ENCODE results near the gene USP12. TPM values are rescaled to one million over a fixed set of nuclear protein-coding genes. Genes with fewer than 3 reads are reported as not detected.
"Not testable (repeated sequence)": the region's sequence is repeated elsewhere in the genome, so short reads cannot be mapped to it uniquely, and the experiment has no call there.

Gene USP12
- polyA plus RNA-seq, 4 donors, result 27.6 to 40.2 (median 33.6) TPM

DNA sequence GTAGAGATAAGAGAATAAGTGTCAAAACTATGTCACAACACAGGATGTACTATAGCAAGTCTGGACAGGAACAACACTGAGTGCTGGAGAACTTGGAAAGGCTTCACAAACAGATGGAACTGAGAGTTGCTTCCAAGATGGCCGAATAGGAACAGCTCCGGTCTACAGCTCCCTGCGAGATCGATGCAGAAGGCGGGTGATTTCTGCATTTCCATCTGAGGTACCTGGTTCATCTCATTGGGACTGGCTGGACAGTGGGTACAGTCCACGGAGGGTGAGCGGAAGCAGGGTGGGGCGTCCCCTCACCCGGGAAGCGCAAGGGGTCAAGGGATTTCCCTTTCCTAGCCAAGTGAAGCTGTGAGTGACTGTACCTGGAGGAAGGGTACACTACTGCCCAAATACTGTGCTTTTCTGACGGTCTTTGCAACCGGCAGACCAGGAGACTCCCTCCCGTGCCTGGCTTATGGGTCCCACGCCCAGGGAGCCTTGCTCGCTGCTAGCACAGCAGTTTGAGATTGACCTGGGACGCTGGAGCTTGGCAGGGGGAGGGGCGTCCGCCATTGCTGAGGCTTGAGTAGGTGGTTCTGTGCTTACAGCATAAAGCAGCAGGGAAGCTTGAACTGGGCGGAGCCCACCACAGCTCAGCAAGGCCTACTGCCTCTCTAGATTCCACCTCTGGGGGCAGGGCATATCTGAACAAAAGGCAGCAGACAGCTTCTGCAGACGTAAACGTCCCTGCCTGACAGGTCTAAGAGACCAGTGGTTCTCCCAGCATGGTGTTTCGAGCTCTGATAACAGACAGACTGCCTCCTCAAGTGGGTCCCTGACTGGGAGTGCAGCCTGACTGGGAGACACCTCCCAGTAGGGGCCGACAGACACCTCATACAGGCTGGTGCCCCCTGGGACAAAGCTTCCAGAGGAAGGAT is 46.0 kb downstream of the USP12 start:
- no peak for DNase-seq (ENCODE audit: low read depth in 4 of 4, low spot score in 3 of 4)

DNA sequence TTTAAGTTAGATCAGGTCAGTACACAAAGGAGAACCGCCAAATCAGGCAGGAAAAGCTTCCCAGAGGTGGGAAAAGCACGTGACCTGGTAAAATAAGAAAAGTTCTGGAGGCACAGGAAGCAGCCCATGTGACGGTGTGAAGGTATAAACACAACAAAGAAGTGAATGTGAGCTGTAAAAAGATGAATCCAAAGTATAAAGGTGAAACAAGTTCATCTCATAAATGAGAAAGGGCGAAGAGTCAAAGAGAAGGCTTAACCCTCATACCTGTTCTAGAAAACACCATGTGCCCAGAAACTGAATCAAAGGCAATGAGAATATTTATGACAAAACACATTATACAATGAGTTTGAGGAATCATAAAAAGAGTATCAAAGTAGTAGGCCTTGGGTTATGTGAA is 47.0 kb downstream of the USP12 start:
- no peak for DNase-seq (ENCODE audit: low read depth in 4 of 4, low spot score in 3 of 4)

DNA sequence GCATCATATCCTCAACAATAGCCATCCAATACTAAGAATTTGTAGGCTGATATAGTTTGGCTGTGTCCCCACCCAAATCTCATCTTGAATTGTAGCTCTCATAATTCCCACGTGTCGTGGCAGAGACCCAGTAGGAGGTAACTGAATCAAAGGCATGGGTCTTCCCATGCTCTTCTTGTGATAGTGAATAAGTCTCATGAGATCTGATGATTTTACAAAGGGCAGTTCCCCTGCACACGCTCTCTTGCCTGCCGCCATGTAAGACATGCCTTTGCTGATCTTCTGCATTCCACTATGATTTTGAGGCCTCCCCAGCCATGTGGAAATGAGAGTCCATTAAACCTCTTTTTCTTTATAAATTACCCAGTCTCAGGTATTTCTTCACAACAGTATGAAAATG is 48.2 kb downstream of the USP12 start:
- DNase-seq (ENCODE audit: low read depth in 4 of 4, low spot score in 3 of 4), result not testable (repeated sequence)

DNA sequence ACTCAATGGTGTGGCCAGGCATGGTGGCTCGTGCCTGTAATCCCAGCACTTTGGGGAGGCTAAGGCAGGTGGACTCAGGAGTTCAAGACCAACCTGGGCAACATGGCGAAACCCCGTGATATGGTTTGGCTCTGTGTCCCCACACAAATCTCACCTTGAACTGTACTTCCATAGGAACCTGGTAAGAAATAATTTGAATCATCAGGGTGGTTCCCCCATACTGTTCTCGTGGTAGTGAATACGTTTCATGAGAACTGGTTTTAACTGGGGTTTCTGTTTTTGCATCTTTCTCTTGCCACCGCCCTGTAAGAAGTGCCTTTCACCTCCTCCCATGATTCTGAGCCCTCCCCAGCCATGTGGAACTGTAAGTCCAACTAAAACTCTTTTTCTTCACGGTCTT is 49.6 kb downstream of the USP12 start:
- no peak for DNase-seq (ENCODE audit: low read depth in 4 of 4, low spot score in 3 of 4)

DNA sequence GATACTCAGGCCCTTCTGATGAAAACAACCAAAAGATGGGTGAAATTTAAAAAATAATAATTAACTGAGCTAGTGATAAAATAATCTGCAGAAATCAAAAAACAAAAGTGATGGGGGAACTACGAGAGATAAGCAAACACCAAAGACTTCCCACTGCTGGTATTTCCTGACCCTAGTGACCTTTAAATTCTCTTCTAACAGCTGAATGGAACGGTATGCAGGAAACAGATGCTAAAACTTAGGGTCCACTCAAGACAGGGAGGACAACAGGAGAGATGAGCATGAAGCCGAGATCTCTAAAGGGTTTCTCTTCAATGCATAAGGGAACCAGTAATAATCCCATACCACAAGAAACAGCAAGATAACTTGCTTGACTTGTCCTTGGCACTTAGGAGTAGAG is 50.8 kb downstream of the USP12 start:
- DNase-seq (ENCODE audit: low read depth in 4 of 4, low spot score in 3 of 4), result no peak

DNA sequence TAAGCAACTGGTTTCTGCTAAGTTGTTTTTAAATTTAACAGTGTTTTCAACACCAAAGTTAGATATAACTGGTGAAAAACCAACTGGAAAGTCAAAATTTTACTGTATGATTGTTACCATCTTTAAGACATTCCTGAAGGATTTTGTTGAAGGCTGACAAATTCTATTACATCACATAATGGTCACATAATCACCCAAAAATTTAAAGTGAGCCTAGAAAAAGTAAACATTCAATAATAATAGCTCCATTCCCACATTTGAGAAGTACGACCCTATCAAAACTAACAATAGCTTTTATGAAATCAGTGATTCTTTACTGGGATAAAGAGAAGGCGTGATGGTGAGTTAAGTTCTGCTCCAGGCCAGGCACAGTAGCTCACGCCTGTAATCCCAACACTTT is 51.6 kb downstream of the USP12 start:
- DNase-seq (ENCODE audit: low read depth in 4 of 4, low spot score in 3 of 4), result no peak

DNA sequence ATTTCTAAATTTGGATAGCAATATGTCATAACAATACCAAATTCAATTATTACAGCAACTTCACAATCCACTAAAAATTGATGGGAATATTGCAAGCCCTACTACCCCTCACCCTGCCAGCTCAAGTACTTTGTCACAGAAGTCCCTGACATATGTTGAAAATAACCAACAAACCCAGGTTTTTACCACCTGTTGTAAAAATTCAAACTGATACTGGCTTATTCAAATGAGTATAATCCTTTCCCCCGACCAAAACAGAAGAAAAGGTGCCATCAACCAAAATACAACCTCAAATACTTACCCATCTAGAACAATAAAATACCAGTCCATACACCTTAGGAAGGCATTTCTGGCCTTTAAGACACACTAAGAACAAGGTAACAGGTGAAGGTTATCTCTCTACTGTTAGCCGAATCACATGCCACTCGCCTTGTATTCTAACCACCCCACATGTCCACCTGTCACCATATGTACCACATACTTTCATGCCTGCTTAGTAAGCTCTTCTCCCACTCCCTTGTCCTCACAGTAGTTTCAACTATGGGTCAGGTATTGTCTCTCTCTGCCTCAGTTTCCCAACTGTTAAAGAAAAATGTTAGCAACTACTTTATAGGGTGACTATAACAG is 53.1 kb downstream of the USP12 start:
- no peak for DNase-seq (ENCODE audit: low read depth in 4 of 4, low spot score in 3 of 4)

DNA sequence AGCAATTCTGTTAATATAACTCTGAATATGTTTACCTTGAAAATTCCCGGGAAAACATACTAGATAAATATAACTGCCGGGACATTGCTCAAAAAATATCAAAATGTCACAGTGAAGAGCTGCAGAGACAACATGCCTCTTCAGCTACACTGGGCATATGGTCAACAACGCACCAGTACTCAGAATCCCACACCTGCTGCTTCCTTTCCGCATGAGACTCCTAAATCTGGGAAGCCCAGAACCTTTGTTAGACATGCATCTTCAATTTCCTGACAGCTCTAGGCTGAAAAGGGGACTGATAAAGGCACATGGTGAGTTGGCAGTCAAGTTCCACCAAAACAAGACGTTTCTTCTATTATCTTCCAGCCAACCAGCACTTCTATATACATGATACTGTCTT is 53.7 kb downstream of the USP12 start:
- no peak for DNase-seq (ENCODE audit: low read depth in 4 of 4, low spot score in 3 of 4)

DNA sequence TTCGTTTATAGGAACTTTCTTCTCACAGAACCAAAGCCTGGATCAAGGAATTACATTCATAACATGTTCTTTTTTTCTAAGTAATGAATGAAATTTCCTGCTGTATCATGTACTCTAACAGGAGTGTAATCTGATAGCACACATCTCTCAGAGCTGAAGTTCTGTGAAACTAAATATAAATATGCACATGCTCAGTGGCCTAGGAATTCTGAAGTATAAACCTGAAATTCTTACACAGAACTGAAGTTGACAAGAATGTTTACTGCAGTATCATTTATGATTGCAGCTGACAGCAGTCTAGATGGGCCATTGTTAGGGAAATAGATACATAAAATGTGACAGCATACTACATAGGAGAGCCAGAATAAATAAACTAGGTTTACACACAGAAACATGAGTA is 54.5 kb downstream of the USP12 start:
- DNase-seq (ENCODE audit: low read depth in 4 of 4, low spot score in 3 of 4), result no peak

DNA sequence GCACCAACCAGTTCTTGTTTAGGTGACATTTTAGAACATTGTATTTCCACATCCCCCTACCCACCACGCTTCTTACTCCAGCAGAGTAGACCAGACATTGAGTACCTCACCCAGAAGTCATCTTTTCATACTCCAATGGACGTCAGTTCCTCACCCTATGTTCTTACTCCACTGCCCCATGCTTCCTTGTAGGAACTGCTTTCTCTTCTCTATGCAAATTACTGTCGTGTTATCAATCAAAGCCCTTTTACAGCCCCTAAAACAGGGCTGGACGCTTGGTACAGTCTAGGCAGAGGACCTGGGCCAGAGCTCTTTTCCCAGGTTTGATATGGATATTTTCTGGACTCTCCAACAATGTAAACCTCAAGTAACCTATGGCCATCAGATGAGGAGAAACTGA is 58.2 kb downstream of the USP12 start:
- DNase-seq (ENCODE audit: low read depth in 4 of 4, low spot score in 3 of 4), result no peak

DNA sequence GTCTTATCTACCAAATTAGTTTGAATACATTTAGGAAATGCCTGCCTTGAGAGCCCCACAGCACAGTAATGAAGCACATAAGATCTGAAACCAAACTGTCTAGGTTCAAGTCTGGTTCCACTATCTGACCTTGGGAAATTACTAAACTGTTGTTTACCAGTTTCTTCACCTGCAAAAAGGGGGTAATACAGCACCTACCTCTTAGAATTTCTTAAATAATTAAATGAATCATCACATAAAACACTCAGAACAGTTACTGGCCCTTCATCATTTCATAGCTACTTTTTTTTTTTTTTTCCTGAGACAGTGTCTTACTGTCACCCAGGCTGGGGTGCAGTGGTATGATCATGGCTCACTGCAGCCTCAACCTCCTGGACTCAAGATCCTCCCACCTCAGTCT is 59.6 kb downstream of the USP12 start:
- DNase-seq (ENCODE audit: low read depth in 4 of 4, low spot score in 3 of 4), result no peak

DNA sequence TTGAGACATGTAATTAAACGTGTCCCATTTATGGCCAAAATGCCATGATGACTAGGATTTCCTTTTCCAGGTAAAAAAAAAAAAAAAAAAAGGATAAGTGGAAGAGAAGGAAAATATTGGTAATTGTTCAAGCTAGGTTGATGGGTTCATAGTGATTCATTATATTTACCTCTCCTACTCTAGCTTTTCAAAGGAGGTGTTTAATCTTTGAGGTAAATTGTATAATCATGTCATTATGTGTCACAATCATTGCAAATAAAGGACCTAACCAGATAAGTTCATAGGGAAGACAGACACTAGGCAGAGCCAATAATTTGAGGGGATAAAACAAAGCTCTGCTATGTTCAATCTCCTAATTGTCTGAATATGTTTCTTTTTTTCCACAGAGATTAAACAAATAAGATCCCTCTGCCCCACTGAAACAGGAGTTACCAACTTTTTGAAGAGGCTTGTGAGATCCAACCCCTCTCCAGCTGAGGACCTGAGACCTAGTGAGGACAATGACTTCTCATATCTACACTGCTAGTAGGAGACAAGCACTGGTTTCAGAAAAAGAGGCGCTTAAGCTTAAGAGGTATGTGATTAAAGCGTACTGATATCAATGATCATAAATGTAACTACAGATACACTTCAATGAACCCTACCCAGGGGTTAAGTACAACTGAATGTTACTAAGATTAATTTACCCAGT is 61.4 kb downstream of the USP12 start:
- no peak for DNase-seq (ENCODE audit: low read depth in 4 of 4, low spot score in 3 of 4)

DNA sequence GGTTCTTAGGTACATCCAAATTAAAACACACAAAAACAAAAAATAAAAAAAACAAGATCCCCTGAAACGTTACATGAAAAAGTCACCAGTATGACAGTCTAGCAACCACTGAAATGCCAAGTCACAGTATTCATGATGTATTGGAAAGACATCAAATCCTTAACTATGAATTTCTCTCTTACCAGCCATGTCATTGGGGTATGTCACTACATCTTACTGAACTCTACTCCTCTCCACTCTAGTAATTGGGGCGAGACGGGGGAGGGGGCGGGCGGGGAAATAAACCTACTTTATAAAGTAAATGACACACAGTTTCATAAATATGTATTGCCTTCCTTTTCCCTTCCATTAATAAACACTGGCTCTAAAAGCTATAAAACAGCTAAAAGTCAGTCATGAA is 65.5 kb downstream of the USP12 start:
- DNase-seq (ENCODE audit: low read depth in 4 of 4, low spot score in 3 of 4), result no peak

DNA sequence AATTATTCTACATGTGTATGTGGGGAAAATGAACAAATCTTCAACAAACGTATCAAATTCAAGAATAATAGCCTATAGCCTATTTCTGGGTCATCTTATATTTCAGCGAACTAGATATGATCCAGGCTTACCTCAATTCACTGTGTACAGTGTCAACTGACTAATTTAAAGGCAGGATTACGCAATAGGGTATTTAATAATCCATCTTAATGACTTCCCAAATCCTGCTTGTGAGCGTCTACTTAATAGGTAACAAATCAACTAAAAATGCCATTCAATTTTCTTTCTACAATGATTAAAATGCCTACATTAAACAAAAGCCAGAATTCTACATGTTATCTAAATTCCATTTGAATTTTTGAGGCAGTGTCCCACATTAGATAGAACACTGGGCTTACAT is 67.0 kb downstream of the USP12 start:
- DNase-seq (ENCODE audit: low read depth in 4 of 4, low spot score in 3 of 4), result no peak

DNA sequence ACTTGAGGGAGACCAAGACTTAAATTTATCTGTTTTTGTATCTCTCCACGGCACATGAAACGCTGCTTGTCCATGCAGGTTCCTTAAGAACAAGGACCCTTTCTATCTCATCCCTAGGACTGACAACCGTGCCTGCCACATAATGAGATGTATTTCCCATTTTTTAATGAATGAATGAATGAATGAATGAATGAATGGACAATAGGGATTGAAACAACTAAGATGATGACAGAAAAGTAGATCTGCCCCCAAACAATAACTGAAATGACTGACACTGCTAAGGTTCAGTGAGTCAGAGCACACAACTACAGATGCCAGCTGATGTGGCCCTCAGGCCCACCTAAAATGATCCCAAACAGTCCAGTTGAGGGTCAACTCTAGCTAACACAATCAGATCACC is 69.8 kb downstream of the USP12 start:
- DNase-seq (ENCODE audit: low read depth in 4 of 4, low spot score in 3 of 4), result no peak

DNA sequence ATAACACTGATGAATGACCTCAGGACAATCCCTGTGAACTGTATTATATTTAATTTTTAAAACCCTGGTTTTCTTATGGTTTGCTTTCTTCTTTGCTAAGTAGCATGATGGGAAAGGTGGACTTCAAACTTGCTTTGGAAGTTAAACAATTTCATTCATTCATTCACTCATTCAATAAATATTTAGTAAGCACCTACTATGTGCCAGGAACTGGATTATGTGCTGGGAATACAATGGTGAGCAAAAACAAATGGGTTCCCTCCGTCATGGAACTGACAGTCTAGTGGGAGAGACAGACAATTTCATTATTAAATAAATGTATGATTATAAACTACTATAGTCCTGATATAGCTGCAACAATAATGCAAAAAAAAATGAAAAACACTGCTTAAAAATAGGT is 70.3 kb downstream of the USP12 start:
- no peak for DNase-seq (ENCODE audit: low read depth in 4 of 4, low spot score in 3 of 4)

DNA sequence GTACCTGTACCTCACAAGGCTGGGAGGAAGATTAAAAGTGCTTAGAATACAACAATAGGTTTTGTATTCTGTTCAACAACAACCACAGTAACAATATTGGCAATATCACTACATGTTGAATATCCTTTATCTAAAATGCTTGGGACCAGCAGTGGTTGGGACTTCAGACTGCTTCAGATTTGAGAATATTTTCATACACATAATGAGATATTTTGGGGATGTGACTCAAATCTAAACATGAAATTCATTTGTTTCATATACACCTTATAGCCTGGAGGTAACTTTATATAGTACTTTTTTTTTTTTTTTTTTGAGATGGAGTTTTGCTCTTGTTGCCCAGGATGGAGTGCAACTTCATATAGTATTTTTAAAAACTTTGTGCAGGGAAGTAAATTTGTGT is 73.9 kb downstream of the USP12 start:
- no peak for DNase-seq (ENCODE audit: low read depth in 4 of 4, low spot score in 3 of 4)

DNA sequence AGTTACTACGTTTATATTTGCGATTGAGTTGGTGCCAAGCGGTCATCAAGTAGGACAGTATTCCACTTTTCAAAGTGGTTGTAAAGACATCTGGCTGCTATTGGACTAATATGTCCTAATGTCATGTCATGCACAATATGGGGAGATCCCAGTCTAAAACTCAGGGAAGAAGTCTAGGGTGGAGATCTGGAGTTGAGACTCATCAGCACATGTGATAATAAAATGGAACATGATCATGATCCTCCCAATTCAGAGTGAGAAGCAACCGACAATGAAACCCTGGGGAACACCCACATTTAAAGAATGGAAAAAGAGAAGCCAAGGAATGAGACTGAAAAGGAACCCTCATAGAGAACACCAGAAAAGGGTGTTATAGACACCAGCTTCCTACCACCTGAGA is 80.2 kb downstream of the USP12 start:
- no peak for DNase-seq (ENCODE audit: low read depth in 4 of 4, low spot score in 3 of 4)

DNA sequence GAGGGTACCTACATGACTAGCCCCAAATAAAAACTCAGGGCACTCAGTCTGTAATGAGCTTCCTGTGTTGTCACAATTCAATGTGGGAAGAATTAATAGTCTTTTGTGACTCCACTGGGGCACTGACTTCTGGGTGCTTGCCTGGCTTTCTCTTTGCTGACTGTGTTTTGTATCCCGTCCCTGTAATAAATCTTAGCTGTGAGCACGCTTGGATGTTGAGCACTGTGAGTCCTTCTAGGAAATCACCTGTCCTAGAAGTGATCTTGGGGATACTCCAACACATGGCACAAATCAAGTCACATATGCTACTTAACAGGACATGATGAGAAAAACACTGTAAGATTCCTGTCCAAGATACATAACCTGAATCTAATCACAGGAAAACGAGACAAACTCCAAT is 83.0 kb downstream of the USP12 start:
- no peak for DNase-seq (ENCODE audit: low read depth in 4 of 4, low spot score in 3 of 4)

DNA sequence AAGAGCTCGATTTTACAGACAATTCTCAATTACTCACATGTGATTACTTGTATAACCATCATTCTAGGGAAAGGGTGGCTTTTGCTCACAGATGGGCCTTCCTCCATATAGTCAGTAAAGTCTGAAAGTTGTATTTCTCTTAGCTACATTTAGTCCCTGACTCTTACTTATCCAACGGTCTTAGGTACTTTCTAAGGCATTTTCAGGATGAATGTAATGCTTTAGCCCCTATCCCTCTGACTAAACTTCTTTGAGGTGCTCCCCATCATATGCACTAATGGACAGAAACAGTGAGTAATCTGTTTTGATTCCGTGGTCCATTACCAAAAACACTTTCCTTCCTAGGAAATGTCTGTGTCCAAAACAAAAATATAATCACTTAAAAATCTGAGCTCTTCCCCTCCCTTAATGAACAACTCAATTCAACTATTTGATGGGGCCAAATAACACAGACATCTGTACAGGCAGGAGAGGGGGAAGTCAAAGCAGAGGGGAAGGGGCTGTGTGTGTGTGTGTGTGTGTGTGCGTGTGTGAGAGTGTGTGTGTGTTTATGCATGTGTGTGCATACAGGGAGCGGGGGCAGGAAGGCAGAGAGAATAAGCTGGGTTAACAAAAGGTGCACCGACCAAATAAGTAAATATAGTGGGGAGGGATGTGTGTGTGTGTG is 84.9 kb downstream of the USP12 start:
- DNase-seq (ENCODE audit: low read depth in 4 of 4, low spot score in 3 of 4), result no peak

DNA sequence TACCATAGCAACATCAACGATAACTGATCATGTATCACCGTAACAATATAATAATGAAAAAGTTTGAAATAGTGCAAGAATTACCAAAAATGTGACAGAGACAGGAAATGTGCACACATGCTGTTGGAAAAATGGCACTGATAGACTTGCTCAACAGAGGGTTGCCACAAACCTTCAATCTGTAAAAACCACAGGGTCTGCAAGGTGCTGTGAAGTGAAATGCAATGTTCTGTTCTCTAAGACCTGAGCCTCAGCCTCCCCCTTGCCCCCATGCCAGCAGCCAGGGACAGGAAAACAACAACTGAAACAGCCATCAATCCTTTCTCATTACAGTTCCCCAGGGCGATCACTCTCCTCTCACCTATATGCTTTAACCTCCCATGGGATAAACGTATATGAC is 88.4 kb downstream of the USP12 start:
- DNase-seq (ENCODE audit: low read depth in 4 of 4, low spot score in 3 of 4), result no peak
